ENCODE data around the gene COTL1. TPM values are rescaled to one million over a fixed set of nuclear protein-coding genes. Genes with fewer than 3 reads are reported as not detected.
"Not testable (repeated sequence)": the region's sequence is repeated elsewhere in the genome, so short reads cannot be mapped to it uniquely, and the experiment has no call there.

Gene COTL1
- total RNA-seq, 1 donor from 2014 or later: 100 TPM

GRCh38 chr16:84569382-84569987 lies 48.4 kb downstream of the COTL1 start:
- peak; percentile 11 for DNase-seq (ENCODE audit: low read depth)

DNA sequence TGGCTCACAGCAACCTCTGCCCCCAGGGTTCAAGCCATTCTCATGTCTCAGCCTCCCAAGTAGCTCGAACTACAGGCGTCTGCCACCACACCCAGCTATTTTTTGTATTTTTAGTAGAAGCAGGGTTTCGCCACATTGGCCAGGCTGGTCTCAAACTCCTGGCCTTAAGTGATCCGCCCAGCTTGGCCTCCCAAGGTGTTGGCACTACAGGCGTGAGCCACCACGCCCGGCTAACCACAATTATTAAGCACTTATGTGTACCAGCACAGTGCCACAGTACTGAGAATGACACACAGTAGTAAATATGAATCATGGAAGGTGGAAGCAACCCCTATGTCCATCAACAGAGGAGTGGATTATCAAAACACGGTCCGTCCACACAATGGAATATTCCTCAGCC lies 49.8 kb downstream of the COTL1 start:
- no peak for DNase-seq (ENCODE audit: low read depth)

- no peak for DNase-seq (ENCODE audit: low read depth)
Measured at GRCh38 chr16:84567286-84567962, 50.5 kb downstream of the COTL1 start.

DNA sequence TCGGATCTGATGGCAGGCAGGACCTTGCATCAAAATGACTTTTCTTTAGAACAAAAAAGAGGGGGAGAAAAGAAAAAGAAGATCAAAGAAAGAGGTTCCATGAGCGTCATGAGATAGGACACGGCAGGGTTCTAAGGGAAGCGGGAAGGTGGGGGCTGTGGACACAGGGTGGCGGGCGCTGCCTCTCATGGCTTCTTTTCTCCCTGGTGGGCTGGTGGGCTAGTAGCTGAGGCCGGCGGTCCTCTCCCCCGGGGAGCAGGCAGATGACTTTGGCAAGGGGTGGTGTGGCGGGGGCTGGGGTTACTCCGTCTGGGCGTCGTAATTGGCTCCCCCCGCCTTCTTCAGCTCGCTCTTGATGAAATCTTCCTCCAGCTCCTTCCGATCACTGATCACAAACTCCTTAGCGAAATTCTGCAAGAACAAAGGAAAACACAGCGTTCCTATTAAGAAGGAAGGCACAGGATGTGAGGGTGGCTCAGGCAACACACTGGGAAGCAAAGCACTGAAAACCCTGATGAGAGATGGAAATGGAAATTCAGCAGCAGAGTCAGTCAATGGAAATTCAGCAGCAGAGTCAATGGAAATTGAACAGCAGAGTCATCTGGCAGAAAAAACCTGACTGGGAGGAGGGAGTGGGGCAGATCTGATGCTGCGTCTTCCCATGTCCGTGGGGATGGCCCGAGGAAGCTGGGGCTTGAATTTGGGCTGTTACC lies 51.2 kb downstream of the COTL1 start:
- no peak for DNase-seq (ENCODE audit: low read depth)

DNA sequence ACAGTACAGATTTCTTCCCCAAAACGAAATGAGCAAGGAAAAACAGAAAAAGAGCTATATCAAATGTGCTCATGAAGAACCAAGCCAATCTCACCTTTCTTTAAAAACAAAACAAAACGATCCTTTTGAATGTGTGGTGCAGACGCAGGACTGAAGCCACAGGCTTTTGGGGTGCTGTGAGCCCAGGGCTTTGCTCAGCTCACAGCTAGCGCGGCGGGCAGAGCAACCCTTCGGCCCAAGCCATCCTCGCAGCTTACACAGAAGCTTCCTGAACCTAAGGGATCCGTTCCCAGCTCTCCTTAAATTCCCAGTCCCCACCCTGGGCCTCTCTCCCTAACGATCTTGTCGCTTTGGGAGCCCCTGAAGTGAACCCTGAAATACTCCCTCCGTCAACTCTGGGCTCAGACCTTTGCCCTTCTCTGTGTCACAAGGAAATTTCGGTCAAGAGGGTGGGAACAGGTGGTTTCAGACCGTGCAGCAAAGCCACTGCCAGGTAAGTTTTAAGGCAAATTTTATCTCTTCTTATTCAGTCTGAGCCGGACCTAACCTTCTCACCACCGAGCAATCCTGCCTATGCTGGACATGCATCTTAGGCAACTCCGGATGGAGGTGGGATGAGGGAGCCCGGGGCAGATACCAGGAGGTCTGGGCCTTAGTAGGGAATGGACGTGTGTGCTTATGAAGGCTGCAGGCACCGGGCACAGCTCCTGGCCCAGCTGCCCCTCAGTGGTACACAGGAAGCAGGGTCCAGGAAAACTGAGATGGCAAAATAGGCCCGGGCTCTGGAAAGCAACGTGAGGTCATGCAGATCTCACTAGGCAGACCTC lies 52.0 kb downstream of the COTL1 start:
- no peak for DNase-seq (ENCODE audit: low read depth)

GRCh38 chr16:84563786-84564420 lies 54.0 kb downstream of the COTL1 start:
- DNase-seq (ENCODE audit: low read depth): no peak

GRCh38 chr16:84563064-84563715 lies 54.7 kb downstream of the COTL1 start:
- DNase-seq (ENCODE audit: low read depth): no peak

GRCh38 chr16:84562174-84562815 lies 55.6 kb downstream of the COTL1 start:
- no peak for DNase-seq (ENCODE audit: low read depth)

- DNase-seq (ENCODE audit: low read depth): no peak
Measured at GRCh38 chr16:84561291-84561690, 56.6 kb downstream of the COTL1 start.

- no peak for DNase-seq (ENCODE audit: low read depth)
Measured at GRCh38 chr16:84560269-84560668, 57.6 kb downstream of the COTL1 start.

DNA sequence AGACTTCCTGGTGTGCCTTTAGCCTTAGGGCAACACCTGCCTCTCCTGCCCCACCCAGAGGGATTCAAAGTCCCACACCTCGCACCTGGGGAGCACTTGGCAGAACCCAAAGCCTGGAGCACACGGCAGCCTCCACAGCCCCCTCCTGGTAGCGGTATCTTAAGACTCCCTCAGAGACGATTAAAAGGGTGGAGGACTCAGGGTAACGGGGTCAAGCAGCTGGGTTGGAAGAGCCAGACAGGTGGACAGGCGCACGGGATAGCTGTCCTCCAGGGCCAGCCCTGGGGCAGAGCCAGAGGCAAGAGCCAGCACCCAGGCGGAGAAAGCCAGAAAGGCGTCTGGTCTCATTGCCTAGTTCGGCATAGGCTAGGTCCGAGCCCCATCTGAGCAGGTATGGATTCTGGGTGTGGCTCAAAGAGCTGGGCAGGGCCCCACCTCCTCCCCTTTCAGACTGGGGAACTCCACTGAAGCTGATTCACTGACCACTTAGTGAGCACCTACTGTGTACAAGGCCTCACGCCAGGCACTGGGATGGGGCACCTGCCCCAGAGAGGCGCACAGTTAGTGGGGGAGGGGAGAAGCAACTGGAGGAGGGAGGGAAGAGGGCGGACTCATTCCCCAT lies 58.5 kb downstream of the COTL1 start:
- no peak for DNase-seq (ENCODE audit: low read depth)

- not testable (repeated sequence) for DNase-seq (ENCODE audit: low read depth)
Measured at GRCh38 chr16:84558850-84559249, 59.0 kb downstream of the COTL1 start.

DNA sequence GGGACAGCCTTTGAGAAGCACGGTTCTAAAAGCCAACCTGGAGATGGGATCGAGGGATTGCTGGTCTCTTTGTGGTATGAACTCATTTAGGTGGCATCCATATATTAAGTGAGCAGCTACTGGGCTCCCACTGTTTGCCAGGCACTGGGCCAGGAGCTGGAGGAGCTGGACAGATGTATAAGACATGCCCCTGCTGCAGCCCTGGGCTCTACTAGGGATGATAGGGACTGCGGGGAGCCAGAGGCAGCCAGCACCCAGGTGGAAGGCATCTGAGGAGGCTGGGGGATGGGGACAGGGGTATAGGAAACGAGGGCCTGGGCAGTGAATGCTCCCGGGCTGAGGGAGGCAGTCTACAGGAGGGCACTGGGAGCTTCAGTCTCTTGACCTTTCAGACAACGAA lies 60.4 kb downstream of the COTL1 start:
- no peak for DNase-seq (ENCODE audit: low read depth)

DNA sequence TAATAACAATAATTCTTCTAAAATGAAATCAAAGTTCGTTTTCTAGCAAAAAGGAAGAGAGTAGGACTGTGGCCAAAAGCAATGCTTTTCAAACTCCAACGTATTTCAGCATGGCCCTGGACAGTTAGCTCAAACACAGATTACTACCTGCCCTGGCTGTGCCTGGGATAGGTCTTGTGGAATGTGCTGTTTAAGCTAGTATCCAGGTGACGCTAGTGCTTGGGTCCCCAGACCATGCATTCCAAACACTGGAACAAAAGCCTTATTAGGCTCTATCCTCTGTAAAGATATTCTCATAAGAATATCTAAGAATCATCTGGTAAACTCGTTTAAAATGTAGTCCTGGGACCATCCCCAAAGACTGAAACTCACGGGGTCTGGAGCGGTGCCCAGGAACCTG lies 60.8 kb downstream of the COTL1 start:
- no peak for DNase-seq (ENCODE audit: low read depth)

DNA sequence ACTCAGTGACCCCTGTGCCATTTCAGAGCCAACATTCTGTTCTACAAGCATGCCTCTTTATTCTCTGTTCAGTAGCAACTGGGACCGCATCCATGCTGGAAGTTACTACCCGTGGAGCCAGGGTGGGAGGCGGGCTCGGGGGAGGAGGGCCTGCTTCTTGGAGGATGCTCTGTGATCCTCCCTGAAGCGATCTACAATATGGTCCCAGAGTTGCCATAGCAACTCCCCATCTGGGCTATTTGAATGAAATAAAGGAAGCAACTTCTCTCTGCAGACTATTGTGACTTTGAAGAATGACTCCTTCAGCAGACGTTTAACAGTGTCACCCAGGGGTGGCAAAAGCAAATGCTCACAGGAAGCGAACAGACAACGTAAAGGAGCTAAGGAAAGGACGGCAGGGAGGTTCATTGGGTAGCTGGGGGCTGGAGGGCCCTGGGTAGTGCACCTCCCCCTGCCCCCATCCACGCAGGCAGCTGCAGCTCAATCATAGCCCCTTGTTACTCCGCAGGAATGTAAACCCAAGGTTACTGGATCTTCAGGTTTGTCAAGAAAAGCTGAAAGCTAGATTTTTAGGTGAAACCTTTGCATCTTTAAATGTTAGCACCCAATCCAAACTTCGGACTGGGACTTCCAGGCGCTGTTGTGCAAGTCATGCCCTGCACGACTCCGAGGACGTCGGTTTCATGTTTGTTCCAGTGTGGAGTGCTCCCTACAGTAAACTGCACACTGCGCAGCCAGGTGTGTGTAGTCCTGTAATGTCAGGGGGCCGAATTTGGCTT lies 62.3 kb downstream of the COTL1 start:
- DNase-seq (ENCODE audit: low read depth): no peak

GRCh38 chr16:84554627-84555328 lies 63.1 kb downstream of the COTL1 start:
- no peak for DNase-seq (ENCODE audit: low read depth)

- DNase-seq (ENCODE audit: low read depth): no peak
Measured at GRCh38 chr16:84553873-84554399, 63.9 kb downstream of the COTL1 start.

DNA sequence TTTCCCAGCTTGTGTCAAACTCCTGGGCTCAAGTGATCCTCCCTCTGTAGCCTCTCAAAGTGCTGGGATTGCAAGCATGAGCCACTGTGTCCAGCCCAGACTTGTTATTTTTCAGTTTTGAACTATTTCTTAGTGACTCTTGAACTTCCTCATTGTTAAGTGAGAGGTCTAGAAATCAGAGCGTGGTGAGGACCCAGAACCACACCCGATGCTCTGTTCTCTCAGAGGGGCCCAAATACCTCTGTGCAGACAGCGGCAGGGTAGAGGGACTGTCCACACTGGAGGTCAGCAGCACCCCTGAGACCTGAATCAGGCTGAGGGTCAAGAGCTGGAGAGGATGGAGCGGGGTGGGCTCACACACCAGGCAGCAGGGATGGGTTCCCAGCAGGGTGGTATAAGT lies 65.7 kb downstream of the COTL1 start:
- no peak for DNase-seq (ENCODE audit: low read depth)

- DNase-seq (ENCODE audit: low read depth): peak; percentile 13
Measured at GRCh38 chr16:84550096-84550495, 67.8 kb downstream of the COTL1 start.
